Measurements from ENCODE around the gene PTOV1.
A peak's percentile ranks its signal among the peaks of the same experiment; 100 is the strongest.

Gene PTOV1

GRCh38 chr19:49814010-49814409 lies 36.9 kb upstream of the PTOV1 start:
- Histone ChIP-seq H3F3A (ENCODE audit: control insufficient read depth, insufficient read depth) (peaks cover 13% of the 10 kb centered on the region; the same call in 1 of the 2 replicates), H4K20me1 (ENCODE audit: control insufficient read depth, insufficient read depth, low read depth, low read length) (no peaks in the 10 kb centered on the region), H3K4me3 (ENCODE audit: low read length) (peak overlapping the region; percentile 87), H3K4me2 (ENCODE audit: low read length) (peak overlapping the region; percentile 83), H3K27ac (ENCODE audit: low read depth, low read length) (peak overlapping the region; percentile 27; the same call in 1 of the 2 replicates), H3K79me2 (ENCODE audit: control insufficient read depth, low read length) (peaks cover 15% of the 10 kb centered on the region), H3K36me3 (ENCODE audit: control insufficient read depth, low read length) (peaks cover 14% of the 10 kb centered on the region), H3K9me2 (replicated peaks; ENCODE audit: control insufficient read depth, low read length) (no peaks in the 10 kb centered on the region), H3K27me3 (ENCODE audit: control insufficient read depth, low read length) (no peaks in the 10 kb centered on the region), H3K4me1 (ENCODE audit: control insufficient read depth, low read length) (peaks cover 34% of the 10 kb centered on the region), H3K9me3 (ENCODE audit: control insufficient read depth, insufficient read depth, low read length) (no peaks in the 10 kb centered on the region)
- no peak for TF ChIP-seq EZH2phosphoT487 (IDR thresholded peaks at IDR 0.05; ENCODE audit: borderline replicate concordance, low read length)

- H3K9me3 ChIP-seq (ENCODE audit: control insufficient read depth, insufficient read depth, low read length) = no peaks in the 10 kb centered on the region
- H3F3A ChIP-seq (ENCODE audit: control insufficient read depth, insufficient read depth) = peaks cover 13% of the 10 kb centered on the region; the same call in 1 of the 2 replicates
- peaks cover 50% of the 10 kb centered on the region for H3K4me1 ChIP-seq (ENCODE audit: control insufficient read depth, low read length)
- no peak overlapping the region for H3K4me3 ChIP-seq (ENCODE audit: low read length)
- peaks cover 41% of the 10 kb centered on the region for H3K79me2 ChIP-seq (ENCODE audit: control insufficient read depth, low read length)
- no peaks in the 10 kb centered on the region for H3K9me2 ChIP-seq (replicated peaks; ENCODE audit: control insufficient read depth, low read length)
- no peak overlapping the region for H3K27ac ChIP-seq (ENCODE audit: low read depth, low read length)
- no peak for TF ChIP-seq EZH2phosphoT487 (IDR thresholded peaks at IDR 0.05; ENCODE audit: borderline replicate concordance, low read length)
- TF ChIP-seq CTCF (IDR thresholded peaks at IDR 0.05; ENCODE audit: low read depth, low read length, poor library complexity, severe bottlenecking) = no peak
- no peak overlapping the region for H3K4me2 ChIP-seq (ENCODE audit: low read length)
- H3K27me3 ChIP-seq (ENCODE audit: control insufficient read depth, low read length) = no peaks in the 10 kb centered on the region
- H4K20me1 ChIP-seq (ENCODE audit: control insufficient read depth, insufficient read depth, low read depth, low read length) = no peaks in the 10 kb centered on the region
- peaks cover 30% of the 10 kb centered on the region for H3K36me3 ChIP-seq (ENCODE audit: control insufficient read depth, low read length)
Observed at GRCh38 chr19:49816590-49816989, 34.4 kb upstream of the PTOV1 start.

- Histone ChIP-seq H3F3A (ENCODE audit: control insufficient read depth, insufficient read depth) (peaks cover 12% of the 10 kb centered on the region), H3K9me3 (ENCODE audit: control insufficient read depth, insufficient read depth, low read length) (no peaks in the 10 kb centered on the region), H3K36me3 (ENCODE audit: control insufficient read depth, low read length) (peaks cover 38% of the 10 kb centered on the region), H3K27me3 (ENCODE audit: control insufficient read depth, low read length) (no peaks in the 10 kb centered on the region), H3K9me2 (replicated peaks; ENCODE audit: control insufficient read depth, low read length) (no peaks in the 10 kb centered on the region), H3K4me2 (ENCODE audit: low read length) (peak within 1 kb of the TSS; percentile 80), H3K4me1 (ENCODE audit: control insufficient read depth, low read length) (peaks cover 55% of the 10 kb centered on the region), H3K27ac (ENCODE audit: low read depth, low read length) (peak within 1 kb of the TSS; percentile 75), H3K79me2 (ENCODE audit: control insufficient read depth, low read length) (peaks cover 44% of the 10 kb centered on the region), H3K4me3 (ENCODE audit: low read length) (peak within 1 kb of the TSS; percentile 98), H4K20me1 (ENCODE audit: control insufficient read depth, insufficient read depth, low read depth, low read length) (no peaks in the 10 kb centered on the region)
- no peak for TF ChIP-seq EZH2phosphoT487 (IDR thresholded peaks at IDR 0.05; ENCODE audit: borderline replicate concordance, low read length)
- no peak for TF ChIP-seq CTCF (IDR thresholded peaks at IDR 0.05; ENCODE audit: low read depth, low read length, poor library complexity, severe bottlenecking)
Observed at GRCh38 chr19:49817964-49818648, 32.9 kb upstream of the PTOV1 start, which contains the start of gene MED25. TSS of gene MED25 (plus strand) at chr19:49818289. CDS start at chr19:49818342, 53 bp downstream.

All from DOHH2 (cell line).